ENCODE data around the gene UNC13A. TPM values are rescaled to one million over a fixed set of nuclear protein-coding genes. Genes with fewer than 3 reads are reported as not detected.

The UNC13A gene
- polyA plus RNA-seq, 1 experiment = 2.2 TPM

DNA sequence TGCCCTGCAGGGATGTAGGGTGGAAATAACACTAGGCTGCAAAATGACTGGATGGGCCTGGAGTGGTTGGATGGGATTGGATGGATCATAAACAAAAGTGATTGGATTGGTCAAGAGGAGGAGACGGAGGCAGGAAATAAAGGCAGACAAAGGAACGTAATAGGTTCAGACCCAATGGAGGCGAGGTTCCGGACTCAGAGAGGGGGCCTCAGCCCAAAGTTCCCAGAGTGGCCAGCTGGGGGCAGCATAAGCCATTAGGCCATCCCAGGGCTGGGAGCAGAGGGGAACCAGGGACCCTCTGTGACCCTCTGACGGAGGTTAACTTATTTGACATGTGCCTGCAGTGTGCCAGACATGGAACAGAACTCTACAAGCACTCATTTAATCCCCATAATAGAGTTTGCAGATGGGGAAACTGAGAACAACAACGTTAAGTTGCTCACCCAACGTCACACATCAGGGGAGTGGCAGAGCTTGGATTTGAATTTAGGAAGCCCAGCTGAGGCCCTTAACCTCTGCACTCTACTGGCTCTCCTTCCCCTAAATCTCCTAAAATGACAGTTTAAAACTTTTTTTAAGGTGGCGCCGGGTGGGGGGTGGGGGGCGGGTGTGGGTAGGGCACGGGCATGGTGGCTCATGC is 15.8 kb upstream of the UNC13A start:
- no peak for DNase-seq (ENCODE audit: low read depth)
- TF ChIP-seq, protein P1, sequence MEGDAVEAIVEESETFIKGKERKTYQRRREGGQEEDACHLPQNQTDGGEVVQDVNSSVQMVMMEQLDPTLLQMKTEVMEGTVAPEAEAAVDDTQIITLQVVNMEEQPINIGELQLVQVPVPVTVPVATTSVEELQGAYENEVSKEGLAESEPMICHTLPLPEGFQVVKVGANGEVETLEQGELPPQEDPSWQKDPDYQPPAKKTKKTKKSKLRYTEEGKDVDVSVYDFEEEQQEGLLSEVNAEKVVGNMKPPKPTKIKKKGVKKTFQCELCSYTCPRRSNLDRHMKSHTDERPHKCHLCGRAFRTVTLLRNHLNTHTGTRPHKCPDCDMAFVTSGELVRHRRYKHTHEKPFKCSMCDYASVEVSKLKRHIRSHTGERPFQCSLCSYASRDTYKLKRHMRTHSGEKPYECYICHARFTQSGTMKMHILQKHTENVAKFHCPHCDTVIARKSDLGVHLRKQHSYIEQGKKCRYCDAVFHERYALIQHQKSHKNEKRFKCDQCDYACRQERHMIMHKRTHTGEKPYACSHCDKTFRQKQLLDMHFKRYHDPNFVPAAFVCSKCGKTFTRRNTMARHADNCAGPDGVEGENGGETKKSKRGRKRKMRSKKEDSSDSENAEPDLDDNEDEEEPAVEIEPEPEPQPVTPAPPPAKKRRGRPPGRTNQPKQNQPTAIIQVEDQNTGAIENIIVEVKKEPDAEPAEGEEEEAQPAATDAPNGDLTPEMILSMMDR (IDR thresholded peaks at IDR 0.05; ENCODE audit: insufficient read depth, low read depth, low read length) = peak; percentile 74
- Histone ChIP-seq H3K4me3 (ENCODE audit: low read depth, low read length) (no peak overlapping the region), H3K27me3 (ENCODE audit: control insufficient read depth, insufficient read depth, low read length) (peaks cover 2% of the 10 kb centered on the region; the same call in 1 of the 2 replicates), H3K36me3 (ENCODE audit: control insufficient read depth, insufficient read depth, low read length) (no peaks in the 10 kb centered on the region)
- ChIA-PET CTCF (interaction anchor here (0.5 to 5.2 kb wide), 15 partner anchors 11 to 156 kb away, joined by 3 to 43 read pairs (median 4); partner anchors contain the start of gene RPL18A), POLR2A (no interaction called here)

DNA sequence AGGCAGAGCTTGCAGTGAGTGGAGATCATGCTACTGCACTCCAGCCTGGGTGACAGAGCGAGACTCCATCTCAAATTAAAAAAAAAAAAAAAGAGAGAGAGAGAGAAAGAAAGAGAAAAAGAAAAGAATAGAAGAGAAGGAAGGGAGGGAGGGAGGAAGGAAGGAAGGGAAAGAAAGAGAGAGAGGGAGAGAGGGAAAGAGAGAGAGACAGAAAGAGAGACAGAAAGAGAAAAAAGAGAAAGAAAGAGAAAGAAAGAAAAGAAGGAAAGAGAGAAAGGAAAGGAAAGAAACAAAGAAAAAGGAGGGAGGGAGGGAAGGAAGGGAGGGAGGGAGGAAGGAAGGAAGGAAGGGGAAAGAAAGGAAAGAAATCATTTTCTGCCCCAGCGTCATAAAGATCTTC is 7.0 kb upstream of the UNC13A start:
- peaks cover 2% of the 10 kb centered on the region; the same call in 1 of the 2 replicates for H3K27me3 ChIP-seq (ENCODE audit: control insufficient read depth, insufficient read depth, low read length)
- CTCF ChIA-PET = no interaction called here
- no peaks in the 10 kb centered on the region for H3K36me3 ChIP-seq (ENCODE audit: control insufficient read depth, insufficient read depth, low read length)
- DNase-seq (ENCODE audit: low read depth) = no peak
- H3K4me3 ChIP-seq (ENCODE audit: low read depth, low read length) = no peak overlapping the region
- POLR2A ChIA-PET = no interaction called here
- TF ChIP-seq, protein P1 (IDR thresholded peaks at IDR 0.05; ENCODE audit: insufficient read depth, low read depth, low read length) = no peak

DNA sequence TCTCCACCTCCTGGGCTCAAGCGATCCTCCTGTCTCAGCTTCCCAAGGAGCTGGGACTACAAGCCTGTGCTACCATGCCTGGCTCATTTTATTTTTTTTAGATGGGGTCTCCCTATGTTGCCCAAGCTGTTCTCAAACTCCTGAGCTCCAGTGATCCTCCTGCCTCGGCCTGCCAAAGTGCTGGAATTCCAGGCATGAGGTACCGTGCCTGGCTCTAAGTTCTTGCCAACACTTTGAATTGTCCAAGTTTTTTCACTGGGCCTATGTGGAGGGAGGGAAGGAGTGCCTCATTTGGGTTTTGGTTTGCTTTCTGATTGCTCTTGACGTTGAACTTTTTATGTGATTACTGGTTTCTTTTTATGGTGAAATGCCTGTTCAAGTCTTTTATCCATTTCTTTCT is 4.4 kb upstream of the UNC13A start:
- Histone ChIP-seq H3K4me3 (ENCODE audit: low read depth, low read length) (no peak overlapping the region), H3K27me3 (ENCODE audit: control insufficient read depth, insufficient read depth, low read length) (peaks cover 3% of the 10 kb centered on the region; the same call in 1 of the 2 replicates), H3K36me3 (ENCODE audit: control insufficient read depth, insufficient read depth, low read length) (no peaks in the 10 kb centered on the region)
- TF ChIP-seq, protein P1 (IDR thresholded peaks at IDR 0.05; ENCODE audit: insufficient read depth, low read depth, low read length) = no peak
- POLR2A ChIA-PET = no interaction called here
- no peak for DNase-seq (ENCODE audit: low read depth)
- CTCF ChIA-PET = interaction anchor here (1.3 kb wide), 1 partner anchor 12 kb away, joined by 4 read pairs; no protein-coding TSS in a partner anchor

DNA sequence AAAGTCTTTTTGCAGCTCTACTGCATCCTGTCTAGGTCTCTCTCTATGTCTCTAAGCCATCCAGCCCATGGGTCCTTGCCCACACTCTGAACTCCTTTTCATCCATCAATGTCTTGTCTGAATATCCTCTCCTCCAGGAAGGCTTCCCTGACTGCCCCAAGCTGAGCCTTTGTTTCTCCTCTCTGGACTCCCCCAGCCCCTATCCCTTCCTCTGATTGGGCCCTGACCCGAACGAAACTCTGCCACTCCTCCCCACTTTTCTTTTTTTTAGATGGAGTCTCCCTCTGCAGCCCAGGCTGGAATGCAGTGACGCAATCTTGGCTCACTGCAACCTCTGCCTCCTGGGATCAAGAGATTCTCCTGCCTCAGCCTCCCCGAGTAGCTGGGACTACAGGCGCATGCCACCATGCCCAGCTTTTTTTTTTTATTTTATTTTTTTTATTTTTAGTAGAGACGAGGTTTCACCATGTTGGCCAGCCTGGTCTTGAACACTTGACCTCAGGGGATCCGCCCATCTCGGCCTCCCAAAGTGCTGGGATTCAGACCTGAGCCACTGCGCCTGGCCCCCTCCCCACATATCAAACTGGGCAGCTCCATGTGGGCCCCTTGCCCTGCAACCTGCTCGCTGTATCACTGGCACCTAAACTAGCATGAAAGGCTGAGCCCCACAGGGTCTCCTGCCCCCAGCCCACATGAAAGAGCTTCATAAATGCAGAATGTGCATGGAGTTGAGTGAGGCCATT is 870 bp upstream of the UNC13A start:
- Histone ChIP-seq H3K36me3 (ENCODE audit: control insufficient read depth, insufficient read depth, low read length) (no peaks in the 10 kb centered on the region), H3K4me3 (ENCODE audit: low read depth, low read length) (no peak overlapping the region), H3K27me3 (ENCODE audit: control insufficient read depth, insufficient read depth, low read length) (peaks cover 7% of the 10 kb centered on the region)
- ChIA-PET CTCF (interaction anchor here (1.0 to 1.3 kb wide), 2 partner anchors 14 to 15 kb away, joined by 3 to 4 read pairs; no protein-coding TSS in a partner anchor), POLR2A (no interaction called here)
- no peak for DNase-seq (ENCODE audit: low read depth)
- TF ChIP-seq, protein P1 (IDR thresholded peaks at IDR 0.05; ENCODE audit: insufficient read depth, low read depth, low read length) = no peak

DNA sequence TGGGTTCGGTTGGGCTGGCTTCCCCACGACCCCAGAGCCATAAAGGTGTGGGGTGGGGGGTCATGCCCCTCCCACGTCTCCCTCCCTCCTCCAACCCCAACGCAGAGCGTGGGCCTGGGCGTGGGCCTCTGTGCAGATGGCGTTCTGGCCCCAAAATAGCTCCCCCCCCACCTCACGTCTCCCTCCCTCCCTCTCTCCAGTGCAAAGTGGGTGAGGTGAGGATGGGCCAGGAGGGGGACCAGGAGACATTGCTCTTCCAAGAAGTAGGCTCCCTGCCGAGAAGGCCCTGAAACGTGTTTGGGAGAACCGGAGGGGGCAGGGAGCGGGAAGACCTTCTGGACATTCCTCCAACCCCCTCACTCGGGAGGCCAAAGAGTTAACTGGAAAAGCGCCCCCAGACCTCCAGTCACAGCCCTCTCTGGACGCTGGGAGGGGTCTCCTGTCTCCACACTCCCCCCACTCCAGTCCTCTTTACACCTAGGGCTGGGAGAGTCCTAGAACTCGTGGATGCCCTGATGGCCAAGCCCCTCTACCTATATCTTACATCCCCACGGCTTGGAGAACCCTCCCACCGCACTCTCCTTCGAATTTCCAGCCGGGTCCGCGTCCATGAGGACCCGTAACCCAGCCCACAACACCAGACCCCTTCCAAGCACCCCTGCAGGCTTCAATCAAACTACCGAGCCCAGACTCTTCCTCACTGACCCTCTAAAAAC is 855 bp downstream of the UNC13A start:
- CTCF ChIA-PET = interaction anchor here (0.5 to 1.1 kb wide), 2 partner anchors 15 to 112 kb away, joined by 3 read pairs; no protein-coding TSS in a partner anchor

More for the DNA sequence above, 855 bp downstream of the UNC13A start:
- no peak for DNase-seq (ENCODE audit: low read depth)
- POLR2A ChIA-PET = no interaction called here
- Histone ChIP-seq H3K36me3 (ENCODE audit: control insufficient read depth, insufficient read depth, low read length) (no peaks in the 10 kb centered on the region), H3K4me3 (ENCODE audit: low read depth, low read length) (0 out of 2 replicates have a peak overlapping the region, but pooled peaks have one; percentile 9), H3K27me3 (ENCODE audit: control insufficient read depth, insufficient read depth, low read length) (peaks cover 7% of the 10 kb centered on the region)
- TF ChIP-seq, protein P1 (IDR thresholded peaks at IDR 0.05; ENCODE audit: insufficient read depth, low read depth, low read length) = no peak
